HG02678 (cell line): ENCODE results near the gene PALLD.
A peak's percentile ranks its signal among the peaks of the same experiment; 100 is the strongest.

Source experiments
- ATAC-seq: cut with Tn5 transposase; IDR thresholded peaks from one replicate; pipeline ENCODE4 v1.9.1; 2021; ENCODE audit warnings: mild to moderate bottlenecking, moderate library complexity; ENCODE audit not compliant: unreplicated experiment

The PALLD gene

DNA sequence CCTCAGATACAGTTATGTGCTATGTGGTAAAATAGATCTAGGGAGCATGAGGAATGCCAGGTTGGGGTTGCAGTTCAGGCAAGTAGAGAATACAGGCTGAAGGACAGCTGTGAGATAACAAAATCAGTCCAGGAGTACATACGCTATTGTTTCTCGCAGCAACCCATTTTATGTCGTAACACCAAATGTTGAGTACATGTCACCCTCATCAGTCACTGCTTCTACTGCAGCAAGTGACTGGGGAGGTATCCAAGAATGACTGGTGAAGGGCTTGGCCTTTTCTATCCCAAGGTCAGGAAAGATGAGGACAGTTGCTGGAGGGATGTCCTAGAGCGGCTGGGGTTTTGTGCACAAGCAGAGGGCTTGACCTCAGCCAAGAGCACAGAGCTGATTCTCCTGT, 341.1 kb downstream of the PALLD start:
- ATAC-seq: no peak

- no peak for ATAC-seq
These were observed 343.0 kb downstream of the PALLD start for GRCh38 chr4:168839758-168840391.

GRCh38 chr4:168840392-168840763, 343.5 kb downstream of the PALLD start:
- ATAC-seq: no peak

- no peak for ATAC-seq
These were observed 344.3 kb downstream of the PALLD start for GRCh38 chr4:168841000-168841671.

- ATAC-seq: no peak
These were observed 344.8 kb downstream of the PALLD start for GRCh38 chr4:168841672-168842019.

- ATAC-seq: no peak
These were observed 345.3 kb downstream of the PALLD start for GRCh38 chr4:168842186-168842585.

DNA sequence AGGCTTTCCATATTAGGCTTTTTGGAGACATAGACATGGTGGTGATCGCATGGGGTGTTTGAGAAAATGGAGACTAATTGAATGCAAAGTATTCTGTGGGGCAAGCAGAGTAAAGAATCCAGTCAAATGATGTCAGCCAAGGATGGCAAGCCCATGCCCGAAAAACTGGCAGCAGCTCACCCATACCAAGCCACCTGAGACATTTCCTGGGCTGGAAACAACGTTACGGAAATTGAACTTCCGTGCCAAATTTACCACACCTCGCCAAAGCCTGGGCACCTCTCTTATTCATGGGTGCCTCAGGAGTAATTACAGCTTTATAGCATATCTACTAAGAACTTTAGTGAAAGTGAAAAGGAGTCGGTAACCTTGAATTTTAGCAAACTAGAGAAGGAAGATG, 346.8 kb downstream of the PALLD start:
- ATAC-seq: no peak

DNA sequence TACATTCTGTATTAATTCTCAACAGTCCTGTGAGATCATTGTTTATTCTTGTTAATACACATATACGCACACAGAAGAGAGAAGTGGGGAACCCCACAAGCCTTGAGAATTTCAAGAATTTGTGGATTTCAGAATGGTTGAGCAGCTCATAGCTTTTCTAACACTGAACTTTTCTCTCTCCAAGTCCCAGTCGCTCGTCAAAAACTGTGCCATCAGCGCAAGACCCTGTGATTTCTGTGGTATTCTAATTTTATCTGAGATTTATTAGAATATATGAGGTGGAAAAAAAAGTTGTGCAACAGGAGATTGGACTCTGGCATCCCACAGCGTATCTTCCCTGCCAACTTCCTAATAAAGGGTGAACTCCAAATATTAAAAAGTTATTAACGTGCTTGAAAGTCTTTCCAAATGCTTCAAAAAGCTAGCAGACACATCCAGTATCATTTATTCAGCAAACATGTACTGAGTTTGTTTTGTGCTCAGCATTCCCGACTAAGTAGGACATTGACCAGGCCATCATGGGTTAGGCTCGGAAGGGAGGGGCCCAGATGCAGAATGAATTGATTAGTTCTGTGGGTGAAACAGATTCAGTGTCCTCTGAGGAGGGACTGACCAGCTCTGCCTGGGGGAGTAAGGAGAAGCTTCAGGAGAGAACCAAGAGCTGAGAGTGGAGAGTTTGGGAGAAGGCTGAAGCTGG, 347.6 kb downstream of the PALLD start:
- ATAC-seq: no peak

DNA sequence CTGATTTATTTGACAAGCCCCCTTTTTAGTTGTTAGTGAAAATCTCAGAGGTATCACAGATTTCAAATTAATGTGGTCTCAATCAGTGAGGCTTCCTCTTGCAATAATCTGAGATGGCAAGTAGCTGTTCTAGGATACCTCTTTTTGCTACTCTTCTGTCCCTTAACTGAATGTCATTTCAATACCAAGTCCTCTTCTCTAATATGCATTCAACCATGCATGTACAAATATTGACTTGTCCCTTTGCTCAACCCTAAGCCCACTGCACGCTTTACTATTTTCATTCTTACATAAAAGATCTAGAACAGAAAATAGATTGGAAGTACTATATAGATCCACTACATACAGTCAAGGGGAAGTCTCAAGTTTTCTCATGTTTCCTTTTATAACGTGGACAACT, 349.0 kb downstream of the PALLD start:
- ATAC-seq: no peak

DNA sequence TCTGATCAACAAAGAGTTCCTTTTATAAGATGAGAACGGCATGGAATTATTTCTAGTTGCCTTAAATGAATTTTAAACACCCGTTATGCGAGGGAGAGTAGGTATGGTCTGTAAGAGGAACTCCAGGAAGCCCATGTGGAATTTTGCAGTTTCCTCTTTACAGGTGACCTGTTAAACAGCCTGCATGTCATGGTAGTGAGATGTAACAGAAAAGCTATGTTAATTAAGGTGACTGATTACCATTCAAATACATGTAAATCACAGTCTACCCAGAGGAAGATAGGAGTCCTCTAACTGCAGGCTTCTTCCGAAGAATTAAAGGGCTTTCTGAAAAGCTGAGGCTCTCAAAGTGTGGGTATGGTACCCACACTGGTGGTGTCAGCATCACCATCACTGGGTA, 349.6 kb downstream of the PALLD start:
- ATAC-seq: no peak

DNA sequence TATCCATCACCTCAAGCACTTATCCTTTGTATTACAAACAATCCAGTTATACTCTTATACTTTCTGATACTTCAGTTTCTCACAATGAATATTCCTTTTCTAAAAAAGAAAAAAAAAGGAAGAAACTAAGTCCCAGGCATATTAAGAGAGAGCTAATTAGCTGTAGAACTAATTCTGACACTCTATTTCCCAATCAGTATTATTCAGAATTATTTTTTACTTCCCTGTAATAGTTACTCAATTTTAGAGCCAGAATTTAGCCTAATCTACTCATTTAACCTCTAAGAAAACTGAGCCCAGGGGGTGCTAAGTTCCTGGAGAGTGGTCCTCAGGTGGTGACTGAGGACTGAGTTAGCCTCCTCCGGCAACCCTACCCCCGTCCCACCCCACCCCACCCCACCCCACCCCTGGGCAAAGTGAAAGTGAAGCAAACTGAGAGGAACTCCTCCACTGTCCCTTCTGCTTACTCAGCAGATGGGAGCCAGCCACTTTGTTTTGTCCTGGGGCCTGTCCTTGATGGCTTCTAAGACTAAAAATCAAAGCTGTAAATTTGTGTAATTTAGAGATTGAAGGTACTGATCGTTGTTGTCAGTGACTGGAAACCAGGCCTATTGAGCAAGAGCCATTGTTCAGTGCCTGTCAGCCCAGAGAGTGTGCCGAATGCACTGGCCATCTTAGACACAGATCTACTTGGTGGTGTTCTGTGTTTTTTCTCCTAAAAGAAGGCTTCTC, 351.1 kb downstream of the PALLD start:
- ATAC-seq: no peak

DNA sequence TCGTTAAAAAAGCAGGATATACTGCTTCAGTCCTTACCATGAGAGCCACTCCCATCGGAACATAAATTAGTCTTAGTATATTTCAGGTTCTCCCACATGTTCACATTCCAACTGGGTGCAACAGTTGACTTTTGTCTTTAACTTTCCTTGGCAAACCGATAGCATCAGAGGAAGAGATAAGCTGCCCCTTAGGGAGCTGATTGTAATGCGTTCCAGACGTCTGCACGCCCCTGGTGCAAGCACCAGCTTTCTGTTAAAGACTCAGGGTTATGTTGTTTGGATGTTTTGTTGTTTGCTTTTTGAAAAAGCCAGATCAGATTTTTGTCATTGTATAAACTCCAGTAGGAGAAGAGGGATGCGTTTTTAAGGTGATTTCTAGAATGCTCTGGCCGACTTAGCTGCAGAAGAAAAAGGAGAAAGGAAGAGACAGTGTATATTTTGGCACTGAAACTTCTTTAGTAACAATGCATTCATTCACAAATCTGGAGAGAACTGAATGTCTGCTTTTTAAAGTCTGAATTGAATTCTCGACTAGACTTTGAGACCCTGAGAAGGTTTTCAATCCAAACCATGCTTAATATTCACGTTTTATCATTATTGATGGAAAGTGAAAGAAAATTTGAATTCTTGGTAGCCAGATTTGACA, 352.3 kb downstream of the PALLD start:
- ATAC-seq: no peak

- ATAC-seq: no peak
These were observed 353.1 kb downstream of the PALLD start for GRCh38 chr4:168849997-168850396.

DNA sequence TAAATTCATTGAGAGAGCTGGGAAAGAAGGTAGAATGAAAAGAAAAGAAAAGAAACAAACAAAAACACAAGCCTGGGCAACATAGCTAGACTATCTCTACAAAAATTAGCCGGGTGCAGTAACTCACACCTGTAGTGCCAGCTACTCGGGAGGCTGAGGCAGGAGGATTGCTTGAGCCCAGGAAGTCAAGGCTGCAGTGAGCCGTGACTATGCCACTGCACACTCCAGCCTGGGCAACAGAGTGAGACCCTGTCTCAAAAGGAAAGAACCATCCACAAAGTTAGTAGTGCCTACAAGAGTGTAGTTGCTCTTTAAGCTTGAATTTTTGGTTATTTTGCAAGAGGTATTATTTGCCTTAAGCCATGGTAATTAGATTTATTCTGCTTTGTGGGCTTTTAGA, 355.5 kb downstream of the PALLD start:
- ATAC-seq: no peak

GRCh38 chr4:168852933-168853713, 356.3 kb downstream of the PALLD start:
- peak; percentile 64 for ATAC-seq

DNA sequence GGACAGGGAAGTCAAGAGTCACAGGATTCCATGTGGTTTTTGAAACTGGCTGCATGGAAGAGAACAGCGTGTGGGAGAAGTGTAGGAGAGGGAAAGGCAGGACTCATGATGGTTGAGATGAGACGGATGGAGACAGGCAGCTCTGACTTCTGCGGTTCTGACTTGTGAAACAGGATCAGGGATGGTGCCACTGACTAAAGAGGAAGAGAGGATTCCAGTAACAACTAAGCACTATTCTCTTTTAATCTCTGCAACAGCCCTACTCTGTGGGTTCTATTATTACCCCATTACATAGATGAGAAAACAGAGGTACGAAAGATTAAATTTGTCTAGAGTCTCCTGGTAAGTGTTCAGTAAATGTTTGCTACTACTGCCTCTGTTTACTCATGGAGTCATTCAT, 356.9 kb downstream of the PALLD start:
- peak; percentile 47 for ATAC-seq

DNA sequence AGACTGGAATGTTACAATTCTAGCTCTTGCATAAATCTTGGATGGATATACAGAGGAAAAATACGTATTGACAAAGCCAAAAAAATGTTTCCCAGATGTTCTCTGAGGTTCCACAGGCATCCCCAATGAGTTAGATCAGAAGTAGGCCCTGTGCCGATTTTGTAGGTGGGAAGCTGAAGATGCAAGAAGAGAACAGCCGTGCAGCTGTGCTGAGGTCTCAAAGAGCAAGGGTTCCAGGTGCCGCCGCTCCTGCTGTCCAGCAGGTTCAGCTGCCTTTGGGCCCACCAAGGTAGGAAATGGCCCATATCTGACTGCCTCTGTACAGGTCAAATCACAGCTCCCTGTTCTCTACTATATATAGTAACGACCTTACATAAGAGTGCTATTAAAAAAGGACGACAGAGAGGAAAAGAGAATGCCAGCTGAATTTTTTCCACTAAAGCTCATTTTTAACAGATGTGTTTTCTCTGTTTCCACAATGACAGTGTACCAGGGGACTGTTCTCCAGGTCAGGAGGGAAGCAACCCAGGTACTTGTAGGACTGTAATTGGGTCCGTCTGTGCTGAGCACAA, 357.6 kb downstream of the PALLD start:
- ATAC-seq: no peak

- ATAC-seq: no peak
These were observed 359.5 kb downstream of the PALLD start for GRCh38 chr4:168856312-168856711.

GRCh38 chr4:168857009-168857408, 360.2 kb downstream of the PALLD start:
- ATAC-seq: no peak
